Upper lobe of right lung (tissue), 1 donor: Measurements from ENCODE around the gene DHRS13. TPM values are rescaled to one million over a fixed set of nuclear protein-coding genes. Genes with fewer than 3 reads are reported as not detected.

ENCODE experiments used
- ATAC-seq: fragments of 200-7000 bp; cut with Tn5 transposase; one replicate; pipeline ENCODE4 v1.9.1; 2020; ENCODE audit warnings: mild to moderate bottlenecking, moderate library complexity
- DNase-seq: peaks from one replicate; pipeline ENCODE4 v3.0.0-alpha.2; 2020
- H3K27ac ChIP-seq: fragments of 200-600 bp; one replicate; pipeline ENCODE4 v1.8.0; 2022
- H3K27me3 ChIP-seq: fragments of 200-600 bp; one replicate; pipeline ENCODE4 v1.8.0; 2022; ENCODE audit warnings: mild to moderate bottlenecking
- H3K36me3 ChIP-seq: fragments of 200-600 bp; one replicate; pipeline ENCODE4 v1.8.0; 2022
- H3K4me1 ChIP-seq: fragments of 200-600 bp; one replicate; pipeline ENCODE4 v1.8.0; 2022
- H3K4me3 ChIP-seq: fragments of 200-600 bp; one replicate; pipeline ENCODE4 v1.8.0; 2022; ENCODE audit warnings: mild to moderate bottlenecking
- H3K9me3 ChIP-seq: fragments of 200-600 bp; one replicate; pipeline ENCODE4 v1.8.0; 2022
- intact Hi-C: fragments of 100-400 bp; cut with DNase I; formaldehyde crosslinking; loops from one replicate; pipeline ENCODE4 v1.11.0; 2022
- total RNA-seq: library from RNA; stranded (reverse); fragmentation: NEBNext Ultra II Directional; extraction: Animal tissue kit (Norgen Biotek cat#: 25700); gene quantifications from one replicate; pipeline ENCODE4 v1.2.1, GENCODE V29; 2021
- TF ChIP-seq, protein P1 (sequence below): fragments of 200-600 bp; IDR thresholded peaks from one replicate; pipeline ENCODE4 v1.8.0; 2022; ENCODE audit warnings: antibody characterized with exemption
- donor health status: DM: no; HTN: yes; CAD: no; lungs with severe emphysema.

The DHRS13 gene
- total RNA-seq, 1 donor from 2014 or later = 12.8 TPM

DNA sequence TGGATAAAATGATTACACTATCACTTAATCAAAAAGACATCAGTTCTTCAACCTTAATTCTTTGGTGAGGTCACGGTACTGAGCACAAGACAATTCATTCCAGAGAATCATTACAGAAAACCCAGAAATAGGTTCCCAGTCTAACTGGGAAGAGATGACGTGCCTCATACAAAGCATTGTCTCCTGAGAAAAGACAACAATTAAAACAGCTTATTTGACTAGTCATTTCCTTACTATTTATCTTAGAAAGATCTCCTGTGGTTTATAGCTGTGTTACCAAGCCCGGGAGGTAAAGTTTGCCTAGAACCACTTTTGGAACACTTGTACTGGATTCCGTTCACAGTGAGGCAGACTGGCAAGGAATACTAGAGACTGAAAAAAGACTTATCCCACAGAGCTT lies 43.4 kb upstream of the DHRS13 start:
- no peaks in the 10 kb centered on the region for H3K27me3 ChIP-seq
- ATAC-seq = no peak
- peaks cover 10% of the 10 kb centered on the region for H3K36me3 ChIP-seq
- H3K4me1 ChIP-seq = peaks cover 41% of the 10 kb centered on the region
- H3K27ac ChIP-seq = peak overlapping the region; percentile 12
- TF ChIP-seq, protein P1, sequence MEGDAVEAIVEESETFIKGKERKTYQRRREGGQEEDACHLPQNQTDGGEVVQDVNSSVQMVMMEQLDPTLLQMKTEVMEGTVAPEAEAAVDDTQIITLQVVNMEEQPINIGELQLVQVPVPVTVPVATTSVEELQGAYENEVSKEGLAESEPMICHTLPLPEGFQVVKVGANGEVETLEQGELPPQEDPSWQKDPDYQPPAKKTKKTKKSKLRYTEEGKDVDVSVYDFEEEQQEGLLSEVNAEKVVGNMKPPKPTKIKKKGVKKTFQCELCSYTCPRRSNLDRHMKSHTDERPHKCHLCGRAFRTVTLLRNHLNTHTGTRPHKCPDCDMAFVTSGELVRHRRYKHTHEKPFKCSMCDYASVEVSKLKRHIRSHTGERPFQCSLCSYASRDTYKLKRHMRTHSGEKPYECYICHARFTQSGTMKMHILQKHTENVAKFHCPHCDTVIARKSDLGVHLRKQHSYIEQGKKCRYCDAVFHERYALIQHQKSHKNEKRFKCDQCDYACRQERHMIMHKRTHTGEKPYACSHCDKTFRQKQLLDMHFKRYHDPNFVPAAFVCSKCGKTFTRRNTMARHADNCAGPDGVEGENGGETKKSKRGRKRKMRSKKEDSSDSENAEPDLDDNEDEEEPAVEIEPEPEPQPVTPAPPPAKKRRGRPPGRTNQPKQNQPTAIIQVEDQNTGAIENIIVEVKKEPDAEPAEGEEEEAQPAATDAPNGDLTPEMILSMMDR = no peak
- H3K4me3 ChIP-seq = no peak overlapping the region
- no peaks in the 10 kb centered on the region for H3K9me3 ChIP-seq
- DNase-seq = no peak
- intact Hi-C loops = no loop called here

DNA sequence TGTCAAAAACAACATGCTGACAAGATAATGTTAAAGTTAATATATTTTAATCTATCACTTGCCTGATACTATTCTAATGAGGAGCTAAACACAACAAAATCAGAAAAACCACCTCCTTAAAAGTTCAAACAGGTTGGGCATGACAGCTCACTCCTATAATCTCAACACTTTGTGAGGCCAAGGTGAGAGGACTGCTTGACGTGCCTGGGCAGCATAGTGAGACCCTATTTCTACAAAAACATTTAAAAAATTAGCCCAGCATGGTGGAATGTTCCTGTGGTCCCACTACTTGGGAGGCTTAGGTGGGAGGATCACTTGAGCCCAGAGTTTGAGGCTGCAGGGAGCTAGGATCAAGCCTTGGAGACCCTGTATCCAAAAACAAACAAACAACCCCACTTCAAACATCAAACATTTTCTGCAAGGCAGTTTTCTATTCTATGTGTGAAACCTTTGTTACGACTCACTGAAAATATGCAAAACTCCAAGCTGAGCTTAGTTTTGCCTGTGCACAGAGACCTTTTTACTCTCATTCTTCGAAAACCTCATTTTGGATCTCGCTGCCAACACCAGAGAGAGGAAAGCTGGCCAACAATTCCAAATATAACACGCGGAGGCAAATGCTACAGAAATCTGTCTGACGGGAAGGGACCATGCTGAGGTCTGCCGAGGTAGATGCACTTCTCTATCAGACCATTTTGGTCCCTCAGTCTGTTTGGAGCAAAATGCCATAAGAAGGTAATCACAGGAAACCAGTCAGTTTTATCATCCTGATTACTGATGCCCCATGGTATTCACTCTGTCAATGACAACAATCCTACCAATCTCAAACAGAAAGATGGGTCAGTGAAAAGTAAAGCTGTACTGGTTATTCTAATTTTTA lies 42.2 kb upstream of the DHRS13 start:
- Histone ChIP-seq H3K27ac (no peak overlapping the region), H3K36me3 (peaks cover 10% of the 10 kb centered on the region), H3K9me3 (no peaks in the 10 kb centered on the region), H3K27me3 (no peaks in the 10 kb centered on the region), H3K4me3 (no peak overlapping the region), H3K4me1 (peaks cover 52% of the 10 kb centered on the region)
- DNase-seq = no peak
- ATAC-seq = no peak
- TF ChIP-seq, protein P1 = no peak
- intact Hi-C loops = no loop called here

DNA sequence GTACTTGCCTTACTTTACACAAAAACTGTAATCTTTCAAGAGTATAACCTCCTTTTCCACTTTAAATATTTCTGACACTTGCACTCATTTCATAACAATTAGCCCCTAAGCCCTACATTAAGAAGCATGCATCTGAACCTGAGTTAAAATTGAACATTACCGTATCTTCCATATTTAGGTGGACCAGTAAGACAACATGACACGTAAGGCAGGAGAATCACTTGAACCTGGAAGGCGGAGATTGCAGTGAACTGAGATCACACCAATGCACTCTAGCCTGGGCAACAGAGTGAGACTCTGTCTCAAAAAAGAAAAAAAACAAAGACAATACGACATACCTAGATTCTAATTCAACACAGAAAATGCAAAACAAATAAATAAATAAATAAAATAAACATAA lies 41.5 kb upstream of the DHRS13 start:
- intact Hi-C loops = no loop called here
- no peak for ATAC-seq
- no peaks in the 10 kb centered on the region for H3K9me3 ChIP-seq

DNA sequence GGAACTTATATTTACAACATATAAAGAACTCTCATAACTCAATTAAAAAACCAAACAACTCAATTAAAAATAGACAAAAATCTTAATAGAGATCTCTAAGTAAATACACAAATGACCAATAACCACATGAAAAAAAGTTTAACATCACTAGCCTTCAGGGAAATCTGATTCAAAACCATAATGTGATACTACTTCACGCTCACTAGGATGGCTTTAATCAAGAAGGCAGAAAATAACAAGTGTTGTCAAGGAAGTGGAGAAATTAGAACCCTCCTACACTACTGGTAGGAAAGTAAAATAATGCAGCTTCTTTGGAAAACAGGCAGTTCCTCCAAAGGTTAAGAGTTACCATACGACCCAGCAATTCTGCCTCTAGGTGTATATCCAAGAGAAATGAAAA lies 40.0 kb upstream of the DHRS13 start:
- peaks cover 10% of the 10 kb centered on the region for H3K36me3 ChIP-seq
- no peak overlapping the region for H3K27ac ChIP-seq
- intact Hi-C loops = no loop called here
- H3K9me3 ChIP-seq = no peaks in the 10 kb centered on the region
- H3K4me1 ChIP-seq = peaks cover 64% of the 10 kb centered on the region
- ATAC-seq (no peak), DNase-seq (no peak)
- no peak overlapping the region for H3K4me3 ChIP-seq
- H3K27me3 ChIP-seq = no peaks in the 10 kb centered on the region
- TF ChIP-seq, protein P1 = no peak

More for the DNA sequence above, 41.5 kb upstream of the DHRS13 start:
- H3K27me3 ChIP-seq = no peaks in the 10 kb centered on the region
- no peak overlapping the region for H3K4me3 ChIP-seq
- peaks cover 10% of the 10 kb centered on the region for H3K36me3 ChIP-seq
- no peak for DNase-seq
- H3K4me1 ChIP-seq = peaks cover 59% of the 10 kb centered on the region
- TF ChIP-seq, protein P1 = no peak
- H3K27ac ChIP-seq = no peak overlapping the region

DNA sequence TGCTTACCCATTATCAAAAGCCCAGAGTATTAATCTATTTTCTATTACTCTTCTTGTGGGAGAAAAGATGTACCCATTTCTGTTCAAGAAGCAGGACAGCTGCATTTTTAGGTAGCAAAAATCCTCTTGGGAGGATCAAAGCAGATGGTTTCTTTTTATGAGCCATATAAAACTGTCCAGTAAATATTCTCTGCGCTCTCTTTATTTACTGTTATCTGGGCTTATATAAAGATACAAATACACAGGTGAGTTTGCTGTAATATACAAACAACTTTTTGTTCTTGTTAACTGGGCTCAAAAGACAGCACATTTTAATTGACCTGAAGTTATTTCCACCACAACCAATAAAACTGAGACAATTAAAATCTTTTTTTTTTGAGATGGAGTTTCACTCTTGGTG lies 38.4 kb upstream of the DHRS13 start:
- Histone ChIP-seq H3K36me3 (peaks cover 10% of the 10 kb centered on the region), H3K9me3 (no peaks in the 10 kb centered on the region), H3K27ac (no peak overlapping the region), H3K4me3 (no peak overlapping the region), H3K4me1 (peaks cover 64% of the 10 kb centered on the region), H3K27me3 (no peaks in the 10 kb centered on the region)
- no peak for ATAC-seq
- no peak for DNase-seq
- intact Hi-C loops = no loop called here
- TF ChIP-seq, protein P1 = no peak
